Upper lobe of left lung (tissue), 6 donors: ENCODE measurements around the gene TMPRSS13. TPM values are rescaled to one million over a fixed set of nuclear protein-coding genes. Genes with fewer than 3 reads are reported as not detected.

Experiments used
- ATAC-seq, 2 donors: fragments of 200-7000 bp; cut with Tn5 transposase; one replicate each; pipeline ENCODE4 v1.9.1; 2022; ENCODE audit warnings: mild to moderate bottlenecking in 2 of 2, moderate library complexity in 2 of 2; ENCODE audit not compliant: low FRiP score in 2 of 2
- DNase-seq, 2 donors: peaks; one replicate each; pipeline ENCODE4 v3.0.0-alpha.2; 2019 to 2020
- H3K27ac ChIP-seq, 4 donors: fragments of 200-600 bp; sonication (generic); one replicate each; pipeline ENCODE4 v1.5.1; 2016 to 2019
- H3K27me3 ChIP-seq, 4 donors: fragments of 200-600 bp; sonication (generic); one replicate each; pipeline ENCODE4 v1.5.1; 2017 to 2019
- H3K36me3 ChIP-seq, 4 donors: fragments of 200-600 bp; sonication (generic); one replicate each; pipeline ENCODE4 v1.5.1; 2016 to 2019
- H3K4me1 ChIP-seq, 4 donors: fragments of 200-600 bp; sonication (generic); one replicate each; pipeline ENCODE4 v1.5.1; 2018 to 2019
- H3K4me3 ChIP-seq, 4 donors: fragments of 200-600 bp; sonication (generic); one replicate each; pipeline ENCODE4 v1.5.1; 2017 to 2019; ENCODE audit warnings: mild to moderate bottlenecking in 2 of 4, moderate library complexity in 1 of 4
- H3K9me3 ChIP-seq, 4 donors: fragments of 200-600 bp; sonication (generic); one replicate each; pipeline ENCODE4 v1.5.1; 2018 to 2019
- CTCF ChIP-seq, 6 experiments: fragments of 450-650 bp in 4 of 6; fragments of 200-600 bp in 2 of 6; sonication (generic) in 2 of 6; IDR thresholded peaks; one replicate each; pipeline ENCODE4 v1.5.1; 2016 to 2019; ENCODE audit warnings: antibody characterized with exemption in 6 of 6
- EP300 ChIP-seq, 4 donors: sonication (generic); formaldehyde crosslinking; IDR thresholded peaks; one replicate each; pipeline ENCODE4 v1.5.1; 2017; ENCODE audit warnings: antibody characterized with exemption in 4 of 4, control low read depth in 2 of 4
- POLR2A ChIP-seq, 4 donors: fragments of 450-650 bp; IDR thresholded peaks; one replicate each; pipeline ENCODE4 v1.5.1; 2016 to 2017; ENCODE audit warnings: antibody characterized with exemption in 4 of 4, mild to moderate bottlenecking in 2 of 4
- POLR2AphosphoS5 ChIP-seq, 2 donors: sonication (generic); formaldehyde crosslinking; IDR thresholded peaks; one replicate each; pipeline ENCODE4 v1.5.1; 2017; ENCODE audit warnings: antibody characterized with exemption in 2 of 2
- WGBS, 2 donors: methylation state at CpG; one replicate each; pipeline ENCODE4 v1.1.5; 2017 to 2018; 5-methylcytosine and 5-hydroxymethylcytosine counted together
- total RNA-seq, 6 donors: library from RNA; depleted of rRNA in 4 of 6; stranded (reverse); fragments of >200 nt in 4 of 6; gene quantifications; one replicate each; pipeline versions ENCODE4 v1.1.0 to v1.2.1, GENCODE V29; 2016 to 2021
- donor health status: DM: no; HTN: no; CAD: no; lungs with moderate emphysema.
- donor health status: DM: no; HTN: yes; CAD: no; lungs with severe emphysema.

Gene TMPRSS13
- total RNA-seq, 6 donors from 2014 or later: 4.6 to 26.2 (median 6.1) TPM

DNA sequence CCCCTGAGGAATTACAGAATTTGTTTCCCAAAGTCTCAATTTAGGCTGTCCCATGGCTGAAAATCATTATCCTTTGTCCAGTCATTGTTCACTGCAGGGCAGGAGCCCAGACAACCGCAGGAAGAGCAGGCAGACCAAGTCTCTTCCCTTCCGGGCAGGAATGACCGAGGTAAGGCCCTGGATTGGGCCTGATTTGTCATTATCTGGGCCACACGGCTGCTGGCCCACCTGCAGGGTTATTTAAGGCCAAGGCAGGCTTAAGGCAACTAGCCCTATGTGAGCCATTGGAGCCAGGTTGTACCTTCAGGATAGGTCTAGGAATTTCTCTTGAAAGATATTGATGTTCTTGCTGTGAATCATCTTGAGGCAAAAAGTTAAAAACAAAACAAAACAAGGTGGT, 47.2 kb upstream of the TMPRSS13 start:
- H3K4me1 ChIP-seq: peaks cover 31 to 48% (median 35%) of the 10 kb centered on the region in 4 donors
- WGBS, 2 donors: 81% methylated on average over 4 of the region's 4 CpGs; no CpG with 5 or more reads in 1 of the 2 donors
- no peak overlapping the region for H3K4me3 ChIP-seq
- no peaks in the 10 kb centered on the region for H3K9me3 ChIP-seq
- H3K27me3 ChIP-seq: no peaks in the 10 kb centered on the region
- DNase-seq: no peak
- TF ChIP-seq POLR2A (IDR thresholded peaks at IDR 0.05): no peak
- TF ChIP-seq EP300 (IDR thresholded peaks at IDR 0.05): no peak
- no peak for TF ChIP-seq CTCF (IDR thresholded peaks at IDR 0.05)
- TF ChIP-seq POLR2AphosphoS5 (IDR thresholded peaks at IDR 0.05): no peak
- no peak for ATAC-seq
- no peaks in the 10 kb centered on the region for H3K36me3 ChIP-seq
- H3K27ac ChIP-seq: no peak overlapping the region

DNA sequence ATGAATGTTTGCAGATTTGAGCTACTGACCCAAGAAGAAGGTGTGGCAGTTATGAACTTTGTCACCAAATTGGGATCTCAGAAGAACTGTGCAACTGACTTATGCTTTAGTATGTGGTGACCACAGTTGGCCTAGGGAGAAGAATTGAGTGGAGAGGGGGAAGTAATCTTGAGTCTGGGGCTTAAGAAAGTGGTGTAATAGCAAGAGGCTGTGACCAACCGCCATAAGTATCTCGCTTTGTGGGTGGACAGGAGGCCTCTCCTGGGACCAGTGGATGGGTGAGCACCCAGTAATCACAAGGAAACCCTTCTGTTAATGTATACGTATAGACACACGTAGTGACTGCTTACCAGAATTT, 44.3 kb upstream of the TMPRSS13 start:
- Histone ChIP-seq H3K27me3 (no peaks in the 10 kb centered on the region), H3K27ac (no peak overlapping the region), H3K36me3 (no peaks in the 10 kb centered on the region), H3K4me1 (peaks cover 28 to 44% (median 34%) of the 10 kb centered on the region in 4 donors), H3K9me3 (no peaks in the 10 kb centered on the region), H3K4me3 (no peak overlapping the region)
- ATAC-seq: peak in 1 of 2 donors; percentile 24
- DNase-seq: no peak
- TF ChIP-seq POLR2AphosphoS5 (IDR thresholded peaks at IDR 0.05) (no peak), CTCF (IDR thresholded peaks at IDR 0.05) (no peak), EP300 (IDR thresholded peaks at IDR 0.05) (no peak), POLR2A (IDR thresholded peaks at IDR 0.05) (no peak)
- 63 to 83% methylated on average over 4 of the region's 4 CpGs for WGBS, 2 donors

- TF ChIP-seq POLR2A (IDR thresholded peaks at IDR 0.05) (no peak), POLR2AphosphoS5 (IDR thresholded peaks at IDR 0.05) (peak in 1 of 2 donors; percentile 13)
- H3K4me1 ChIP-seq: peaks cover 28 to 41% (median 33%) of the 10 kb centered on the region in 4 donors
- H3K36me3 ChIP-seq: no peaks in the 10 kb centered on the region
- no peak overlapping the region for H3K27ac ChIP-seq
- 30 to 31% methylated on average over 9 of the region's 9 CpGs for WGBS, 2 donors
- ATAC-seq (no peak), DNase-seq (no peak)
- no peak overlapping the region for H3K4me3 ChIP-seq
- no peaks in the 10 kb centered on the region for H3K9me3 ChIP-seq
- no peaks in the 10 kb centered on the region for H3K27me3 ChIP-seq
Measured at GRCh38 chr11:117972629-117973502, 43.7 kb upstream of the TMPRSS13 start.

- DNase-seq: peak in 1 of 2 donors; percentile 59
- Histone ChIP-seq H3K27me3 (no peaks in the 10 kb centered on the region), H3K27ac (no peak overlapping the region), H3K9me3 (no peaks in the 10 kb centered on the region), H3K4me1 (peaks cover 28 to 41% (median 32%) of the 10 kb centered on the region in 4 donors), H3K36me3 (no peaks in the 10 kb centered on the region), H3K4me3 (no peak overlapping the region)
- whole genome bisulfite sequencing, 2 donors: 90 to 93% methylated on average over 10 of the region's 10 CpGs
- no peak for ATAC-seq
- no peak for TF ChIP-seq EP300 (IDR thresholded peaks at IDR 0.05)
Measured at GRCh38 chr11:117972044-117972443, 42.8 kb upstream of the TMPRSS13 start.

- 47 to 49% methylated on average over 3 to 4 of the region's 4 CpGs for WGBS, 2 donors
- DNase-seq (peak in 1 of 2 donors; percentile 67), ATAC-seq (peak; percentile 78 to 79)
- Histone ChIP-seq H3K27me3 (no peaks in the 10 kb centered on the region), H3K36me3 (no peaks in the 10 kb centered on the region), H3K4me1 (peaks cover 26 to 46% (median 29%) of the 10 kb centered on the region in 4 donors), H3K27ac (peak overlapping the region in 2 of 4 donors; percentile 27 to 35), H3K4me3 (no peak overlapping the region), H3K9me3 (no peaks in the 10 kb centered on the region)
- peak in 1 of 2 donors; percentile 45 for TF ChIP-seq POLR2AphosphoS5 (IDR thresholded peaks at IDR 0.05)
- no peak for TF ChIP-seq POLR2A (IDR thresholded peaks at IDR 0.05)
- TF ChIP-seq EP300 (IDR thresholded peaks at IDR 0.05): no peak
- TF ChIP-seq CTCF (IDR thresholded peaks at IDR 0.05): no peak
Measured at GRCh38 chr11:117970400-117971024, 41.3 kb upstream of the TMPRSS13 start.
